SIG-M5 (cell line): ENCODE data around the gene RASD1.

Experiments
- DNase-seq: peaks from one replicate; lab custom pipeline; 2025; lab: John Stamatoyannopoulos, UW

The RASD1 gene

DNA sequence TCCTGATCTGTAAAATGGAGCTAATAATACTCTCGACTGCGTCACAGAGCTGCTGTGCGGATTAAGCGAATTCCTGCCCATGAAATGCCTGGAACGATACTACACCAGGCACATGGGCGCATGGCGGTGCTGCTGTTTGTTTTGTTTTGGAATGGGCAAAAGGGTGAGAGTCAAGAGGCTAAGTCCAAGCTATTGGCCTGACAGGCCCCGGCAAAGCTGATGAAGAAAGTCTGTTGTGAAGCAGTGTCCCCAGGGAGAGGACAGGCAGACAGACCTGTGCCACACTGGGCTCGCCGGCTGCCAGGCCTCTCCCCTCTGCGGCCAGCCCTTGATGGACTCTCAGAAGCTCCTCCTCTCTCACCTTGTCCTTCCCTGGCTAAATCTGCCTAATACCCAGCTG lies 31.3 kb upstream of the RASD1 start:
- DNase-seq, result no peak

- DNase-seq, result no peak
Measured at GRCh38 chr17:17526369-17526768, 30.2 kb upstream of the RASD1 start.

DNA sequence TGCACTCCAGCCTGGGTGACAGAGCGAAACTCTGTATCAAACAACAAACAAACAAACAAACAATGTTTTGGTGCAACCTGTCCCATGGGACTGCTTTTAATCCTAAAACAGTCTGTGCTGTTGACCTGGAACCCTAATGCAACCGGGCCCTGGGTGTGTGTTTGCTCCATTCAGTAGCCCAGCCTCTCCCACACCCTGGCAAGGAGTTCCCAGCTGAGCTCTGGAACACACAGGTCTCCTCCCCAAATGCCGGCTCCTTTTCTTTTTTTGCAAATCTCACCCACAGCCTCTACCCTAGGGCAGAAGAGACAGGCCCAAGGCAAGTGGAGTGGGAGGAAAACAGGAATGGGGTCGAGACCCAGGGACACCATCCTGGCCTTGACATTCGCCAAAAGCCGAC lies 29.8 kb upstream of the RASD1 start:
- DNase-seq, result no peak

DNA sequence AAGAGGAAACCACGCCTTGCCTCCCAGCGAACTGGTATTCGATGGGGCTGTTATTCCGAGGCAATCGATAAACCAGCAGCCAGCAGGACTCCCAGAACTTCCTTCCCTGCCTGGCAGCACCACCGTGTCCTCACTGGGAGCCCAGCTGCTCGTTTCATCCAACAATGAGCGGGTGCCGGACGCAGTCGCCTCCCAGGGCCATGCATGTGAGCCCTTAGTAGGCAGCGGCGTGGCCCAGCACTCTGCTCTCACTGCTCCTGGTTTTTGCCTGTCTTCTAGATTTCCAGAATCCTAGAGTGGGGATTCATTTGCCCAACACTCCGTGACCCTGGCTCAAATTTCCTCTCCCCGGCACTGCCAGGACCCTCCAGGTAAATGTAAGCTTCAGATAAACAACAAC lies 29.1 kb upstream of the RASD1 start:
- DNase-seq, result no peak

DNA sequence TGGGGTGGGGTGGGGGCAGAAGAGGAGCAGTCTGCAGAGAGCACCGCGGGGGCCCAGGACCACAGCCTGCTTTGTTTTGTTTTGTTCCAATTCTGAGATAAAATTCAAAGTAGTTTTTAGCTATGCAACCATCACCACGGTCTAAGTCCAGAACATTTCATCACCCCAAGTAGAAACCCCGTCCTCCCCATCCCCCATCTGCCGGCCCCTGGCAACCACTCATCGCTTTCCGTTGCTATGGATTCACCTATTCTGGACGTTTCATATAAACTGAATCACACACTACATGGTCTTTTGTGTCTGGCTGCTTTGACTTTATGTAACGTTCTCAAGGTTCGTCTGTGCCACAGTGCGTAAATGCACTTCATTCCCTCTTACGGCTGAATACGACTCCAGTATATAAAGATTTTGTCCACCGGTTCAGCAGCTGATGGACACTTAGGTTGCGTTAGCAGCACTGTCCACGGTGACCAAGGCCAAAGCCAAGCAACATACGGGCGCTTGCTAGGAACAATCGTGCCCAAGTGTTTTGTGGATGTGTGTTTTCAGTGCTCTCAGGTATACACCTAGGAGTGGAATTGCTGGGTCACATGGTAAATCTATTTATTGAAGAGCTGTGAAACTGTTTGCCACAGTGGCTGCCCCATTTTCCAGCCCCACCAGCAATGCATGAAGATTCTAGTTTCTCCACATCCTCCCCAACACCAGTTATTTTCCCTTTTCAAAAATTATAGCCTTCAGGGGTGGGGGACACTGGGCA lies 27.7 kb upstream of the RASD1 start:
- DNase-seq, result no peak

- no peak for DNase-seq
Measured at GRCh38 chr17:17523001-17523730, 27.0 kb upstream of the RASD1 start.

GRCh38 chr17:17520599-17521232 lies 24.5 kb upstream of the RASD1 start:
- DNase-seq, result no peak

DNA sequence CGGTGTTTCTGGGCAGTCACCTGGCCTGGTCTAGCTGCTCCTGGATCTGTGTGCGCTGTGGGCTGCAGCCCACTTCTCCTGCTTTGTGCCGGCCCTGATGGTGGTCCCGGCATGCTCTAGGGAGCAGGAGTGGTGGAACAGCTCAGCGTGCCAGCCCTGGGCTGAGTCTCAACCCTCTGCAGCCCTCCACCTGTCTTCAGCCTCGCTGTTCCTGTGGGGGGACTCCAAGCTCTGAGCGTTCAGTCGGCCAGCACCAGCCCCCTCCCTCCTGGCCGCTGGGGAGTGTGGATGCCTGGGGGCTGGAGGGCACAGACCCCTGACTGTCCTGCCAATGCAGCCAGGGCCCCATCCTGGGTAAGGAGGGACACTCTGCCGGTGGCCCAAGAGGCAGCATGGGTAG lies 23.7 kb upstream of the RASD1 start:
- DNase-seq, result no peak

GRCh38 chr17:17518951-17519350 lies 22.8 kb upstream of the RASD1 start:
- no peak for DNase-seq

DNA sequence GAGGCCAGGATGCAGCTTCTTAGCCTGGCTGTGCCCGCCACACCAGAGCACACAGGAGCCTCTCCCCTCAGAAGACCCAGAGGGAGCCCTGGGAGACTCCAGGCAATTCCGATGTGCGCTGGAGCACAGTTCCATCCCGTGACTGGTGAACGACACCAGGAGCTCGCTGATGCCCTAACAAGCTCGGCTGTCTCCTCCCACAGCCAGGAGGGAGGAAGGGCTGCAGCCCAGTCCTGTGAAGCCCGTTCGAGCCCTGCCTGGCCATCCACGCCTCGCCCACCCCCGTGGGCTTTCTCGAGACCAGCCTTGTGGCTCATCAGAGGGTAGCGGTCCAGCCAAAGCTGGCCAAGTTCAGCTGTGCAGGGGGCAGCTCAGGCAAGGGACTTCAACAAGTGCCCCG lies 21.8 kb upstream of the RASD1 start:
- no peak for DNase-seq

DNA sequence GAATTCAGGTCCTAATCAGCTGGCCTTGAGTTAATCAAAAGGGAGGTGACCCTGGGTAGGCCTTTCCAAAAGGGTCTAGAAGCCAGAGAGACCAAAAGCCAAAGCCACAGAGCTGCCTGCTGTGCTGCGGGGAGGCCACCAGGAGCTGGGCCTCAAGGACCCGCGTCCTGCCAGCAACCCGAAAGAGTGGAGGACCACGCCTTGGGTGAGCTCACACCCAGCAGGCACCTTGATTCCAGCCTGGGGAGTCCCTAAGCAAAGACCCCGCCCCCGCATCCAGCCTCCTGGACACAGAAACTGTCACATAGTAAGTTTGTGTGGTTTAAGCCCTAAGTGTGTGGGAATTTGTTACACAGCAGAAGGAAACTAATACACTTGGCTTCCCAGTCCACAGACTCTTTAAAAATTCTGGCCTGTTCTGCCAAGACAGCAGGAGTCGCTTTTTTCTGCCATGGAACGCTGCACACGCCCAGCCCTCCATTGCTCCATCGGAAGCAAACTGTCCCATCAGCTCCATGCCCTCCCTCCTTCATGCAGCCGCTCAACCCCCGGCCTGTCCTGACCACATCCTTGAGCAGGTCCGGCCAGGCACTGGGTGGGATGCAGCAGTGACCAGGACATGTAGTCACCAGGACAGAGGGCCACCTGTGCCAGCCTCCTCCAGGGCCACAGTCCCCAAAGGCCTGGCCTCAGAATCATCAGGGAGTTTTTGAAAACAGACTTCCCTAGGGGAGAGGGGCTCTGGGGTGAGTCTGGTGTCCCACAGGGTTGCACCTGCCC lies 20.9 kb upstream of the RASD1 start:
- no peak for DNase-seq

- no peak for DNase-seq
Measured at GRCh38 chr17:17515934-17516930, 20.0 kb upstream of the RASD1 start.

DNA sequence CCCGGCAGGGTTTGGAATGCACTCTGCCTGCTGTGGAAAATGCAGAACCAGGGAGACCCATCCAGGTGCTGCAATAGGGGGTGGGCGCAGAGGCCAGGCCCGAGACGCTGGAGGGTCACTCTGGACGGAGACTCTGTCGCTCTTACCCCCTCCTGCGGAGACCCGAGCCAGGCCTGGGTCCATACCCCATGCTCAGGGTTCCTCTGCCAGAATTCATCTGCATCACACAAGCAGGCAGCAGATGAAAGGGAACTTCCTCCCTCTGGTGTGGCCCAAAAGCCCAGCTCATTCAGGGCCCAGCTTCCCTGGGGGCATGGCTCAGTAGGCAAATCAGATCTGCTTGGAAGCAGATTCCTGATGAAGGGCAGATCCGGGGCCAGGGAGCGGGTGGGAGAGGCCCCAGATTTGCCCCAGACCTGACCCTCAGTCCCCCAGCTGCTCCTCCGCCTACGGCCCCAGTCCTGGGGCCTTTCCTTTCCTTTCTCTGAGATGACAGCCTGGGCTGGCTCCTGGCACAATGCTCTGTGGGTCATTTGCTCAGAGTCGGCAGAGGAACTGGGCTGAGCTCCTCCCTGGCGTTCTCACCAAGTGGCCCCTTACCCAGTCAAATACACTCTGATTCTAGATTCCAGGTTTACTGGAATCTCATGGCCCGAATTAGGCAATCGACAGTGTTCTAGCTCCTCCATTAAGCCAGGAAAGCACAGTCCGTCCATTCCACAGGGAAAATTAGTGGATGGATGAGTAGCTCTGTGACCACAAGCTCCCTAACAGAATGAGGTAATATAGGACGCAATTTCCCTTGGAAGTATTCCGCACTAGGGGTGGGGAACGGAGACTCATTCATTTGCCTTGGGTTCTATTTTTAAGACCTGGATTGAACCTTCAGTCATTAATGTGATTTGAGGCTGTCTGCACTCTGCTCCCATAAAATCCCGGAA lies 19.1 kb upstream of the RASD1 start:
- no peak for DNase-seq

- DNase-seq, result no peak
Measured at GRCh38 chr17:17514361-17514992, 18.3 kb upstream of the RASD1 start.

DNA sequence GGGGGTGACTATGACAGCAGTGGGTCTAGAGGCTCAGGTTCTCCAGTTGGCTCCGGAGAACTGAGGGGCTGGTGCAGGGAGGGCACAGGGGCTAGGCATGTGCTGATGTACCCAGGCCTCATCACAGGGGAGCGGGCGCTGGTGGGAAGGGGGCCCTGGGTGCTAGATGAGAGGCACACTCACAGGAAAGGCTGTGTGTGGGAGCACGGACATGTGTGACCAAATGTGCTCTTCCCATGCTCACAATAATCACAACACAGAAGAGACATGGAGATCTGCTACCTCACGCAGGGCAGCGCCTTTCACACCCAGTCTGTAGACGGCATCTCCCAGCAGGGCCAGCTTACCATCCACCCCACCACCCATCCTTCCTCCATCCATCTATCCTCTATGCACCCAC lies 17.4 kb upstream of the RASD1 start:
- no peak for DNase-seq

DNA sequence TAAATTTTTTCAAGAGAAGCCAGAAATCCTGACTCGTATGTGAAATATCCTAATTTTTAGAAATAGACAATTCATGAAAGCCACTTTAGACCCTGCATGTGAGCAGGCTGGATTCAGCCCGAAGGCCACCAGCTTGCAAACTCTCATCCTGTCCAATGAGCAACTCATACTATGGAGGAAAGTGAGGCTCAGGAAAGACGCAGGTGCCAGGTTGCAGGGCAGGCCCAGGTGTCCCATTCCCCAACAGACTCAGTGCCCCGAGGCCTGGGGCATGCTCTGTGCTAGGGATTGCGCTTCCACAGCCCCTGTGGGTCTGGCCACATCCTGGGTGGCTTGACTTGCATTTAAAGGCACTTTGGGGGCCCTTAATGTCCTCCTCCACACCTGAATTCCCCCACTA lies 16.7 kb upstream of the RASD1 start:
- no peak for DNase-seq

GRCh38 chr17:17511881-17512858 lies 16.0 kb upstream of the RASD1 start:
- no peak for DNase-seq

GRCh38 chr17:17511293-17511741 lies 15.1 kb upstream of the RASD1 start:
- no peak for DNase-seq
